Measurements from ENCODE around the gene LOC128125822.

Gene LOC128125822

GRCh38 chr6:63560801-63561287 is 11.4 kb upstream of the LOC128125822 start:
- H3K4me3 ChIP-seq (ENCODE audit: low read depth, low read length) = no peak overlapping the region
- CTCF ChIA-PET = no interaction called here
- no peak for DNase-seq (ENCODE audit: low read depth, low spot score)
- no peak for TF ChIP-seq CTCF (IDR thresholded peaks at IDR 0.05; ENCODE audit: insufficient read depth, low read length, missing control alignments)
- POLR2A ChIA-PET = no interaction called here

GRCh38 chr6:63561288-63561687 is 11.0 kb upstream of the LOC128125822 start:
- CTCF ChIA-PET = no interaction called here
- DNase-seq (ENCODE audit: low read depth, low spot score) = no peak
- TF ChIP-seq CTCF (IDR thresholded peaks at IDR 0.05; ENCODE audit: insufficient read depth, low read length, missing control alignments) = no peak
- POLR2A ChIA-PET = no interaction called here
- no peak overlapping the region for H3K4me3 ChIP-seq (ENCODE audit: low read depth, low read length)

DNA sequence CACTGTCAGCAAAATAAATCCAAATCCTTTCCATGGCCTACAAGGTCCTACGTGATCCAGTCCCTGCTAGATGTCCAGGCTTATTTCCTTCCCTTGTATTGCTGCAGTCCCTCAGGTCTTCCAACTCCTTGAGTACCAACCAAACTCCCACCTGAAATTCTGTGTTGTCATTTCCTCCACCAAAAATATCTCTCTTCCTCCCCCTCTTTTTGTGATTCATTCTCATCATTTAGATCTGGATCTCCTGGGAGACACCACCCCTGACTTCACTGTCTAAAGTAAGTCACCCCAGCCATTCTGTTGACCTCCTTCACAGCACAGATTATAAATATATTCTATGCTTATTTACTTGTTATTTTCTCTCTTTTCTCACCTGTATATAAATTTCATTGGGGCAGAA is 9.0 kb upstream of the LOC128125822 start:
- ChIA-PET CTCF (no interaction called here), POLR2A (no interaction called here)
- no peak overlapping the region for H3K4me3 ChIP-seq (ENCODE audit: low read depth, low read length)
- no peak for TF ChIP-seq CTCF (IDR thresholded peaks at IDR 0.05; ENCODE audit: insufficient read depth, low read length, missing control alignments)
- no peak for DNase-seq (ENCODE audit: low read depth, low spot score)

- no peak for TF ChIP-seq CTCF (IDR thresholded peaks at IDR 0.05; ENCODE audit: insufficient read depth, low read length, missing control alignments)
- ChIA-PET CTCF (interaction anchor here (1.2 kb wide), 1 partner anchor 33 kb away, joined by 3 read pairs; no protein-coding TSS in a partner anchor), POLR2A (no interaction called here)
- no peak for DNase-seq (ENCODE audit: low read depth, low spot score)
- H3K4me3 ChIP-seq (ENCODE audit: low read depth, low read length) = no peak overlapping the region
These were observed 7.1 kb upstream of the LOC128125822 start for GRCh38 chr6:63565058-63565726.

- ChIA-PET POLR2A (no interaction called here), CTCF (interaction anchor here (1.2 kb wide), 1 partner anchor 32 kb away, joined by 3 read pairs; no protein-coding TSS in a partner anchor)
- TF ChIP-seq CTCF (IDR thresholded peaks at IDR 0.05; ENCODE audit: insufficient read depth, low read length, missing control alignments) = no peak
These were observed 6.3 kb upstream of the LOC128125822 start for GRCh38 chr6:63565727-63566596.

DNA sequence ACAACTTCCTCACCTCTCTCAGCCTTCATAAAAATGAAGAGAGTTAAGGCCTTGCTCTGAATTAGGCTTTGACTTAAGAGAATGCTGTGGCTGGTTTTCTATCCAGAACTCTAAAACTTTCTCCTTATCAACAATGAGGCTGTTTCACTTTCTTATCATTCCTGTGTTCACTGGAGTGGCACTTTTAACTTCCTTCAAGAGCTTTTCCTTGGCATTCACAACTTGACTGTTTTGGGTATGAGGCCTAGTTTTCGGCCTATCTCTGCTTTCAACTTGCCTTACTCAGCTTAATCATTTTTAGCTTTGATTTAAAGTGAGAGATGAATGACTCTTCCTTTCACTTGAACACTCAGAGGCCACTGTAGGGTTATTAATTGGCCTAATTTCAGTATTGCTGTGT is 4.3 kb upstream of the LOC128125822 start:
- no peak for DNase-seq (ENCODE audit: low read depth, low spot score)
- TF ChIP-seq CTCF (IDR thresholded peaks at IDR 0.05; ENCODE audit: insufficient read depth, low read length, missing control alignments) = no peak
- CTCF ChIA-PET = no interaction called here
- POLR2A ChIA-PET = no interaction called here
- no peak overlapping the region for H3K4me3 ChIP-seq (ENCODE audit: low read depth, low read length)

More at GRCh38 chr6:63565727-63566596, 6.3 kb upstream of the LOC128125822 start:
- no peak for DNase-seq (ENCODE audit: low read depth, low spot score)
- no peak overlapping the region for H3K4me3 ChIP-seq (ENCODE audit: low read depth, low read length)

Measured in AG04449 (cell line).